ENCODE measurements around the gene GRIN1.

- no peak for TF ChIP-seq SUZ12 (IDR thresholded peaks at IDR 0.05)
- no peak for TF ChIP-seq LEF1 (IDR thresholded peaks at IDR 0.05; ENCODE audit: borderline replicate concordance)
- TF ChIP-seq BHLHE40 (IDR thresholded peaks at IDR 0.05; ENCODE audit: borderline replicate concordance) = no peak
- TF ChIP-seq ZNF384 (IDR thresholded peaks at IDR 0.05) = no peak
- TF ChIP-seq NFRKB (IDR thresholded peaks at IDR 0.05) = no peak
- no peak for TF ChIP-seq TARDBP (IDR thresholded peaks at IDR 0.05)
Measured at GRCh38 chr9:137114613-137115393, 24.2 kb upstream of the GRIN1 start, which contains the start of gene DPP7.
